Astrocyte (in vitro differentiated cells and primary cell): Measurements from ENCODE around the gene SGTA.

Source experiments
- CTCF ChIP-seq: IDR thresholded peaks from 2 replicates; pipeline ENCODE4 v1.5.1; 2011; ENCODE audit warnings: low read depth, mild to moderate bottlenecking, inconsistent platforms, low read length, moderate library complexity; ENCODE audit not compliant: insufficient read depth
- EZH2 ChIP-seq: IDR thresholded peaks from 2 replicates; pipeline ENCODE4 v1.6.1; 2012; ENCODE audit warnings: mild to moderate bottlenecking, low read length, inconsistent platforms; ENCODE audit not compliant: insufficient read depth

GRCh38 chr19:2736550-2737190 is 46.4 kb downstream of the SGTA start:
- TF ChIP-seq CTCF: no peak
- no peak for TF ChIP-seq EZH2
